ENCODE measurements around the gene MTRFR.

MTRFR gene

DNA sequence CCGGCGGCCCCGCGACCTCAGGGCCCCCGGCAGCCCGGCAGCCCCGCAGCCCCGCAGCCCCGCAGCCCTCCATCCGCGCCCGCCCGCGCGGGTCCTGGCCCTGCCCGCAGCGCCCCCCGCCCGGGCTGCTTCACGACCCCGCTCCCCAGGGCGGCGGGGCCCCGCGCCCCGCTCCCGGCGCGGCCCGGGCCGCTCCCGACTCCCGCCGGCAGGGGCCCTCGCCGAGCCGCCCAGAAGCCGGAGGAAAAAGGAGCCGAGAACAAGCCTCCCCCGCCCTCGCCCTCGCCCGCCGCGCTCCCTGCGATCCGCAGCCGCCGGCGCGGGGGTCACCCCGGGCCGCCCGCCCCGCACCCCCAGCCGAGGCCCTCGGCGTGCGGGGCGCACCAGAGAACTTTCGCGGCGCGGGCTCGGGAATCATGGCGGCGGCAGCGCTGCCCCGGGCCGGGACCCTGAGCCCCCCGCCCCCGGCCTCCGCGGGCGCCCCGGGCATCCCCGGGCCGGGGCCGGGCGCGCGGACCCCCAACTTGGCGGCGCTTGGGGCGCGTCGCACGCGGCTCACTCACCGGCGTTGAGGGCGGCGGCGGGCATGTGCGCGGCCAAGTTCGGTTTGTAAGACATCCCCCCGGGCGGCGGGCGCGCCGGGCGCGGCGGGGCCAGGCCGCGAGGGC lies 37.9 kb downstream of the MTRFR start:
- peak; percentile 53 to 64 for DNase-seq

DNA sequence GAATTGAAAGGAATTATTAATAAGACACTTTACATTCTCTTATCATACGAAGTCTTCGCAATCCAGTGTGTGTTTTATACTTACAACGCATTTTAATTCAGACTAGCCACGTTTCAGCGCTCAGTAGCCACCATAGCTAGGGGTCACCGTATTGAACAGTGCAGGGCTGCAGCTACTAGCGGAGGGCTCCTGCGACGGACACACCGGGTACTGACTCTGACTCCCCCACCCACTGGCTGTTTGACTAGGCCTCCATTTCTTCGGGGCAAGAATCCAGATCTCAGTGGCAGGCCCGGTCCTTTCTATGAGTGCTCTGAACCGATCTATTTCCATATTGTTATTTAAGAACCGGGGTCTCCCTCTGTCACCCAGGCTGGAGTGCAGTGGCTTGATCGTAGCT lies 39.9 kb downstream of the MTRFR start:
- no peak for DNase-seq

- no peak for DNase-seq
These were observed 44.9 kb downstream of the MTRFR start for GRCh38 chr12:123278101-123278627.

GRCh38 chr12:123280971-123281370 lies 47.7 kb downstream of the MTRFR start:
- no peak for DNase-seq

DNA sequence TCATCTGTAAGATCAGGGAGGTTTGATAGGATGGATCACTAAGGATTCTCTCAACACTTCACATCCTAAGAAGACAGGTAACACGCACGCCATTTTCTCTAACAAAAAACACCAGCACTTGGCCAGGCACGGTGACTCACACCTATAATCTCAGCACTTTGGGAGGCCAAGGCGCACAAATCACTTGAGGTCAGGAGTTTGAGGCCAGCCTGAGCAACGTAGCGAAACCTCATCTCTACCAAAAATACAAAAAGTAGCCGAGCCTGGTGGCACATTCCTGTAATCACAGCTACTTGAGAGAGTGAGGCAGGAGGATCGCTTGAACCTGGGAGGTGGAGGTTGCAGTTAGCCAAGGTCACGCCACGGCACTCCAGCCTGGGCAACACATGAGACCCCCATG lies 48.9 kb downstream of the MTRFR start:
- DNase-seq: no peak

DNA sequence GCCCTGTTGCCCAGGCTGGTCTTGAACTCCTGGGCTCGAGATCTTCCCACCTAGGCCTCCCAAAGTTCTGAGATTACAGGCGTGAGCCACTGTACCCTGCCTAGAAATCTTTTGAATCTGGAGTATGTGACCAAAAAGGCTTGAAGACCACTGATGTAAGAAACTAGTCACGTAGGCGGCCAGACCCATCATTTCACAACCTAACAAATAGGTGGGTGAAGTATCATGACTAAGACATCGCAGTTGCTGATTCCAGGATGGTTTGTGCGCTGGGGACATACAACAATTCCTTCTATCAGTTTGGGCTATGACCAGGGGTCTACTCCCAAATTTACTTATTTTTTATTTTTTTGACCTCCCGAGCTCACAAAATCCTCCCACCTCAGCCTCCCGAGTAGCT lies 50.2 kb downstream of the MTRFR start:
- DNase-seq: no peak

DNA sequence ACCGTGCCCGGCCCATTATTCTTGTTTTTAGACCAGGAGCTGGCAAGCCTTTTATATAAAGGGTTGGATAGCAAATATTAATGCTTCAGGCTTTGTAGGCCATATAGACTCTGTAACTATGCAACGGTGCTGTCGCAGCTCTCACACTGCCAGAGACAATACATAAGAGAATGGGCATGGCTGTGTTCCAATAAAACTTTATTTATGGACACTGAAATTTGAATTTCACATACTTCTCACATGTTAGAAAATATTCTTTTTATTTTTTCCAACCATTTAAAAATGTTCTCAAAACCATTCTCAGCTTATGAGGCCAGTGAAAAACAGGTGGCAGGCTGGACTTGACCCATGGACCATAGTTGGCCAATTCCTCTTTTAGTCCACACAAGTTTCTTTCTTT lies 51.4 kb downstream of the MTRFR start:
- DNase-seq: no peak

GRCh38 chr12:123286652-123287373 lies 53.6 kb downstream of the MTRFR start:
- no peak for DNase-seq

GRCh38 chr12:123288751-123289346 lies 55.6 kb downstream of the MTRFR start:
- no peak for DNase-seq

DNA sequence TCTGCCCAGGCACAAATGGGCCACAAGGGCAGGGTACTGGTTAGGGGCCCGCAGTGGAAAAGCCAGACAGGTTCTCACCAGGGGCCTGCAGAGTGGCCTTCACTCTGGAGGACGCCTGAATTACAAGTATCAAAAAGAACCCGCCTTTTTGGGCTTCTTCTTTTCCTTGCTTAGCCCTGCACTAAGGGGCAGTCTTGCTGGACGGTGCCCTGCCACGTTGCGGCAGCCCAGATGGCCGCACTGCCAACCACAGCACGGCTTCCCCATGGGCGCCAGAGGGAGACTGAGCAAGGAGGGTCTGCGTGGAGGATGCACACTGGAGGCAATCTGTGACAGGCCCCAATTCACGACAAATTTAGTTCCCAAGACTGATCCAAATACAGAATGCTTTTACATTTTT lies 56.7 kb downstream of the MTRFR start:
- no peak for DNase-seq

DNA sequence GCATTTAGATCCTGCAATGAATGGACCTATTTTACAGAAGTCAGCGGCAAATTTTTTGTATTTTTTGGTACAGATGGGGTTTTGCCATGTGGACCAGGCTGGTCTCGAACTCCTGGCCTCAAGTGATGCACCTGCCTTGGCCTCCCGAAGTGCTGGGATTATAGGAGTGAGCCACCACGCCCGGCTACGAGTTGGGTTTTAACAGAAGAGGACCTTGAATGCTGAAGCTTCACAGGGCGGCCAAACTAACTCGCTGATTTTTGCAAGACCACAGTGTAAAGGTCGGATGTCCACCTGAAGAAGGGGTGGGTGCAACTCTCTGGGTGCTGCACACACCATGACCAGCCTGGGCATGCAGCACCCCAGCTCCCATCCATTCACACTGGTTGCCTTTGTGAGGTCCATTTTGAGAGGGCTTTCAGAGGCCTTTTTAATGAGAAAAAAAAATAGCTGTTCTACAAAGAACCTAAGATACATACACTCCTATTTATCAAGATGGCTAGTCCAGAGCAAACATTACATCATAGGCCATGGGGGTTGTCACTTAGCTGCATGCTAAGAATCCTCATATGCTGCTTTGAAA lies 60.0 kb downstream of the MTRFR start:
- no peak for DNase-seq

GRCh38 chr12:123305136-123305535 lies 71.9 kb downstream of the MTRFR start:
- no peak for DNase-seq

- DNase-seq: no peak
These were observed 73.0 kb downstream of the MTRFR start for GRCh38 chr12:123306200-123306599.

Measured in Kasumi-1 (cell line).